ENCODE results near the gene TNFRSF13B. TPM values are rescaled to one million over a fixed set of nuclear protein-coding genes. Genes with fewer than 3 reads are reported as not detected.
"Not testable (repeated sequence)": the region's sequence is repeated elsewhere in the genome, so short reads cannot be mapped to it uniquely, and the experiment has no call there.

TNFRSF13B gene
- total RNA-seq, 4 donors from 2014 or later = not detected

- TF ChIP-seq POLR2A (IDR thresholded peaks at IDR 0.05) (no peak), CTCF (IDR thresholded peaks at IDR 0.05) (no peak)
- intact Hi-C loops (cut with DNase I; ENCODE audit: low total_unique reads) = no loop called here
- H3K36me3 ChIP-seq = no peaks in the 10 kb centered on the region
- no peak overlapping the region for H3K4me3 ChIP-seq
- DNase-seq = no peak
- no peaks in the 10 kb centered on the region for H3K4me1 ChIP-seq
- H3K9me3 ChIP-seq = no peaks in the 10 kb centered on the region
- H3K27me3 ChIP-seq = no peaks in the 10 kb centered on the region
- H3K27ac ChIP-seq = no peak overlapping the region
Measured at GRCh38 chr17:16900288-16900882, 71.5 kb downstream of the TNFRSF13B start.

DNA sequence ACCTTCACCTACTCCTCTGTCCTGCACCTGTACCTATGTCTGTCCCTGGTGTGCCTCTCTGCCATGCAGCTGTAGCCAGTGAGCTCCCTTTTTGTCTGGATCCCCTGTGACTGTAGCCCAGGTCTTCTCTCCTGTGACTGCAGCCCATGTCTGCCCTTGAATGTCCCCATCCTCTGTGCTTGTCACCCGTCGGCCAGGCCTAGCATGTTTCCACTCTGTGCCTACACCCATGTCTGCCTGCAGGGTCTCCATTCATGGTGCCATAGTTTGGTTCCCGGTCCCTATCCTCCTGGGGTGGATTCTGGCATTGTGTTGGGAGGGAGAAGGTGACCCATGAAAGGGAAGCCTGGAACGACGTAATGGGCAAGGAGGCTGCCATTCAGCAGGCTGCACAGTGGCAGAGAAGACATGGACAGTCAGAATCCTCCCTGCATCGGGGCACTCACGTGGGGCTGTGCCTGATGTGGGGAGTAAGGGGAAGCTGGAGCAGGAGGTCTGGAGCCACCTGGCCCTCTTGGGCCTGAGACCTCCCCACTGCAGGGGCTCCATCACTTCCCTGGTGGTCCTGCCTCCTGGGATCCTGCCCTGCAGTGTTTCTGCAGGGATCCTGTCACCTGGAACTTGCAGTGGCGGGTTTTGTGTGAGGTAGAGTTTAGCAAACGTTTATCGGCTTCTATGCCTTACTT is 74.6 kb downstream of the TNFRSF13B start:
- intact Hi-C loops (cut with DNase I; ENCODE audit: low total_unique reads); H3K27me3 ChIP-seq; H3K36me3 ChIP-seq; H3K9me3 ChIP-seq; DNase-seq; H3K4me3 ChIP-seq; H3K27ac ChIP-seq; H3K4me1 ChIP-seq: not testable (repeated sequence)

- H3K4me3 ChIP-seq; H3K27ac ChIP-seq; H3K36me3 ChIP-seq; intact Hi-C loops (cut with DNase I; ENCODE audit: low total_unique reads); DNase-seq; H3K4me1 ChIP-seq; H3K9me3 ChIP-seq; H3K27me3 ChIP-seq: not testable (repeated sequence)
Measured at GRCh38 chr17:16896235-16896634, 75.7 kb downstream of the TNFRSF13B start.

DNA sequence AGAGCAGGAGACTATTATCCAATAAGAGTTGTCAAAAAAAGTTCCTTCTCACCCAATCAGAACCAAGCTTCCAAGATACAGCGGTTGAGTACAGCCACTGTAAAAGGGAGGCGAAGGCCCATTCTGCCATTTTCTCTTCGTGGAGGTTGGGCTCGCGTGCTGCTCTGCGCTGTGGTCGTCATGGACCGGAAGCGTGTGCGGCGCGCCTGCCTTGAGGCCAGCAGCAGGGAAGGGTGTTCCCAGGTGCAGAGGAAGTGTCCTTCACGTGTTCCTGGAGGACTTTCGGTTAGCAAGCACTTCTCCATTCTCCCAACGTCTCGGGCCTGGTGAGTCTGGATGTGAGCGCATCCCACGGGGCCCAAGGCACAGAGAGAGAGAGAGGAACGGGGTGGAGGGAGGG is 78.4 kb downstream of the TNFRSF13B start:
- H3K9me3 ChIP-seq; H3K27me3 ChIP-seq; DNase-seq; H3K4me1 ChIP-seq; H3K27ac ChIP-seq; H3K36me3 ChIP-seq; intact Hi-C loops (cut with DNase I; ENCODE audit: low total_unique reads); H3K4me3 ChIP-seq: not testable (repeated sequence)

DNA sequence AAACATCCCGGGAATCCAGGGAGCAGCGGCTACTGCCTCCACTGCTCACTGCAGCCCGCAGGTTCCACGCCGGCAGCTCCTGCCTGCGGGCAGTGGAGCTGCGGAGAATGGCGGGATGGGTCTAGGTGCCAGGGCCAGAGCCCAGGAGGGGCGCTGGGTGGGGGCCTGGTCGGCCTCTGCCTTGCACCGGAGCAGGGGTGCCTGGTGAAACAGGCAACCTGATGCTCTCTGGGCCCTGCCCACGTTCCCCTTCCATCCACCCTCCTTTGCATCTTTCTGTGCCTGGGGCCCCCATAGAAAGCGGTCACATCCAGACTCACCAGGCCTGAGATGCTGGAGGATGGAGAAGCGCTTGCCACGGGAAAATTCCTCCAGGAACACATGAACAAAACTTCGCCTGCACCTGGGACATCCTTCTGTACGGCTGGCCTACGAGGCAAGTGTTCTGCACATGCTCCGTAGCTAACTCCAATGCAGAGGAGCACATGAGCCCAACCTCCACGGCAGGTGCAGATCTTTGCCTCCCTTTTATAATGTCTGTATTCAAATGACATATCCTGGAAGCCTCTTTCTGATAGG is 79.0 kb downstream of the TNFRSF13B start:
- H3K27ac ChIP-seq; H3K4me1 ChIP-seq; H3K27me3 ChIP-seq; H3K4me3 ChIP-seq; intact Hi-C loops (cut with DNase I; ENCODE audit: low total_unique reads); DNase-seq; H3K36me3 ChIP-seq; H3K9me3 ChIP-seq: not testable (repeated sequence)

- no peak for DNase-seq
- Histone ChIP-seq H3K9me3 (no peaks in the 10 kb centered on the region), H3K27me3 (no peaks in the 10 kb centered on the region), H3K36me3 (no peaks in the 10 kb centered on the region), H3K4me1 (no peaks in the 10 kb centered on the region), H3K27ac (no peak overlapping the region), H3K4me3 (no peak overlapping the region)
- intact Hi-C loops (cut with DNase I; ENCODE audit: low total_unique reads) = no loop called here
- TF ChIP-seq POLR2A (IDR thresholded peaks at IDR 0.05) (no peak), CTCF (IDR thresholded peaks at IDR 0.05) (no peak)
Measured at GRCh38 chr17:16889088-16889465, 82.8 kb downstream of the TNFRSF13B start.

Small RNA genes lying within 50 kb of the gene (small RNA-seq; reads per million reads assigned to genes)
- not detected for gene AL353996.1

Other genes with a start within 250 kb of the TNFRSF13B start
- gene MPRIP, start 70.3 kb upstream of the TNFRSF13B start, total RNA-seq = 100 to 1,000 TPM in 2 of 4 donors, 10 to 100 TPM in 2; 61.5 to 407 (median 103) TPM
- gene PLD6, start 234.2 kb upstream of the TNFRSF13B start, total RNA-seq = 1 to 10 TPM in 3 of 4 donors, under 1 TPM in 1; 0.77 to 8.1 (median 5.0) TPM

All from uterus (tissue), 4 donors.